ENCODE results near the gene LUZP2.

The LUZP2 gene

DNA sequence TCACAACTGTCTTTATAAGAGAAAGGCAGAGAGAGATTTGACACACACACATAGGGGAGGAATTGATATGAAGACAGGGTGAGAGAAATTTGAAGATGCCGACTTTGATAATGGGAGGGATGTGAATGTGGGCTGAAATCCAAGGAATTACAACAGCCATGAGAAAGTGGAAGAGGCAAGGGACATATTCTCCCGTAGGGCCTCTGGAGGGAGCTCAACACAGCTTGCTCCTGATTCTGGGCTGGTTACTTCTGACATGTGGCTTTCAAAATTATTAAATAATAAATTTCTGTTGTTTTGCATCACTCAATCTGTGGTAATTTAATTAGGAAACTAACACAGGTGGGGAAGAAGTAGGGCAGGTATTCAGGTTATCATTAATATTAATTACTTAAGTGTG lies 282.9 kb downstream of the LUZP2 start:
- no peaks in the 10 kb centered on the region for H3K4me1 ChIP-seq (ENCODE audit: control insufficient read depth, insufficient read depth, low read length)
- H3K36me3 ChIP-seq (ENCODE audit: control insufficient read depth, insufficient read depth, low read length) = no peaks in the 10 kb centered on the region
- no peak overlapping the region for H3K4me3 ChIP-seq (ENCODE audit: low read depth, low read length)
- H3K27me3 ChIP-seq (ENCODE audit: control insufficient read depth, insufficient read depth, low read length) = no peaks in the 10 kb centered on the region
- H3K9ac ChIP-seq (ENCODE audit: low read depth, low read length) = no peak overlapping the region
- H3K9me3 ChIP-seq (ENCODE audit: control insufficient read depth, insufficient read depth, low read length) = no peaks in the 10 kb centered on the region

DNA sequence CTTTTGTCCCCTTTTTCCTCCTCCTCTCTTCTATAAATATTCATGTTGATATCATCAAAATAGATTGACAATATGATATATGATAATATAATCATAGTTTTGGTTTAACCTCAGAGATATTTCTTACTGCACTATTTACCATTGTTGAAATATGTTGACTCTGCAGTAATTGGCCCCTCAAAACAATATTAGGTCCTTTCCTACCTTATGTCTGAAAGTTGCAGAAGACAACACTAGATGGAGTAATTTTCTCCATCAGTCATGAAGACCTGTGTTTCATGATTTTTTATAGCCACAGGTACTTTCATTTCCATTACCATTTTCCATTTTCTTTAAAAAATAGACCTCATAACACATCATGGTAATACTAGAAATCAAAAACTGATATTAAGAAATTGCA lies 284.4 kb downstream of the LUZP2 start:
- Histone ChIP-seq H3K9ac (ENCODE audit: low read depth, low read length) (no peak overlapping the region), H3K4me3 (ENCODE audit: low read depth, low read length) (no peak overlapping the region), H3K9me3 (ENCODE audit: control insufficient read depth, insufficient read depth, low read length) (no peaks in the 10 kb centered on the region), H3K36me3 (ENCODE audit: control insufficient read depth, insufficient read depth, low read length) (no peaks in the 10 kb centered on the region), H3K27me3 (ENCODE audit: control insufficient read depth, insufficient read depth, low read length) (no peaks in the 10 kb centered on the region), H3K4me1 (ENCODE audit: control insufficient read depth, insufficient read depth, low read length) (no peaks in the 10 kb centered on the region)

- no peak overlapping the region for H3K9ac ChIP-seq (ENCODE audit: low read depth, low read length)
Observed at GRCh38 chr11:24793479-24793878, 296.6 kb downstream of the LUZP2 start.

DNA sequence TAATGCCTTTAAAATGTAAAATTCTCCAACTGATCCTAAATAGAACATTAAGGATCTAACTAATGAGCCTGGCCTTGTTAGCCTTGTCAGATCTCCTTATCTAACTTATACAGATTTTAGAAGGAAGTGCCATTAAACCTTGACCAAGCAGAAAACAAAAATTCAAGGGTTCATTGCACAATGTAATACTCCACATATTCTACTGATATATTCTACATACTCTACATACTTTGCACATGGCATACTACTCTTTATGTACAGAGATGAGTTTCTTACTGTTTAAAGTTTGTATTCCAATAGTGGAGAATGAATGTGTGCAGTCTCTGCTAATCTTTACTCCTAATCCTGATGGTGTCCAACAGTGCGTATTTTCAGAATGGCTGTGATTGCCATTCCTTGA lies 297.2 kb downstream of the LUZP2 start:
- H3K4me3 ChIP-seq (ENCODE audit: low read depth, low read length) = no peak overlapping the region
- H3K9me3 ChIP-seq (ENCODE audit: control insufficient read depth, insufficient read depth, low read length) = no peaks in the 10 kb centered on the region
- no peaks in the 10 kb centered on the region for H3K36me3 ChIP-seq (ENCODE audit: control insufficient read depth, insufficient read depth, low read length)
- no peaks in the 10 kb centered on the region for H3K4me1 ChIP-seq (ENCODE audit: control insufficient read depth, insufficient read depth, low read length)
- H3K27me3 ChIP-seq (ENCODE audit: control insufficient read depth, insufficient read depth, low read length) = no peaks in the 10 kb centered on the region
- no peak overlapping the region for H3K9ac ChIP-seq (ENCODE audit: low read depth, low read length)

More at GRCh38 chr11:24793479-24793878, 296.6 kb downstream of the LUZP2 start:
- Histone ChIP-seq H3K9me3 (ENCODE audit: control insufficient read depth, insufficient read depth, low read length) (no peaks in the 10 kb centered on the region), H3K27me3 (ENCODE audit: control insufficient read depth, insufficient read depth, low read length) (no peaks in the 10 kb centered on the region), H3K4me3 (ENCODE audit: low read depth, low read length) (no peak overlapping the region), H3K36me3 (ENCODE audit: control insufficient read depth, insufficient read depth, low read length) (no peaks in the 10 kb centered on the region), H3K4me1 (ENCODE audit: control insufficient read depth, insufficient read depth, low read length) (no peaks in the 10 kb centered on the region)

DNA sequence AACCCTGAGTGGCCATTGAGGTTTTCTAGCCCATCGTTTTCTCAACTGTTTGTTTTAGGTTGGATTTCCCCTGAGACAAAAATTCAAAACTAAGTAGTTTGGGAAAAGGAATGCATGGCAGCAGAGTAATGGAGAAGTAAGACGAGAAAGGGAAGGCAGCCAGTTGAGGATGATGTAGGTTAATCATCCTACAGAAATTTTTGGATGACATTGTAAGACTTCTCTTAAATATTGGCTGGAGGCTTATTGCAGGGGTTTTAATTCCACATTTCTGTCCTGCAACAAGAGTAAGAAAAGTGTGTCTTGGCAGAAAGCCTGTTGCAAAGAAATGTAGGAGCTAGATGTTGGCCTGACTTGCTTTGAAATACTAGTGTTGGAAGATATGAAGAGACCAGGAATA lies 308.8 kb downstream of the LUZP2 start:
- H3K4me3 ChIP-seq (ENCODE audit: low read depth, low read length) = no peak overlapping the region
- H3K9ac ChIP-seq (ENCODE audit: low read depth, low read length) = no peak overlapping the region
- H3K9me3 ChIP-seq (ENCODE audit: control insufficient read depth, insufficient read depth, low read length) = no peaks in the 10 kb centered on the region
- H3K4me1 ChIP-seq (ENCODE audit: control insufficient read depth, insufficient read depth, low read length) = no peaks in the 10 kb centered on the region
- H3K27me3 ChIP-seq (ENCODE audit: control insufficient read depth, insufficient read depth, low read length) = no peaks in the 10 kb centered on the region
- H3K36me3 ChIP-seq (ENCODE audit: control insufficient read depth, insufficient read depth, low read length) = no peaks in the 10 kb centered on the region

- Histone ChIP-seq H3K36me3 (ENCODE audit: control insufficient read depth, insufficient read depth, low read length) (no peaks in the 10 kb centered on the region), H3K9ac (ENCODE audit: low read depth, low read length) (no peak overlapping the region), H3K4me3 (ENCODE audit: low read depth, low read length) (no peak overlapping the region), H3K9me3 (ENCODE audit: control insufficient read depth, insufficient read depth, low read length) (no peaks in the 10 kb centered on the region), H3K4me1 (ENCODE audit: control insufficient read depth, insufficient read depth, low read length) (no peaks in the 10 kb centered on the region), H3K27me3 (ENCODE audit: control insufficient read depth, insufficient read depth, low read length) (no peaks in the 10 kb centered on the region)
Observed at GRCh38 chr11:24808173-24808572, 311.3 kb downstream of the LUZP2 start.

DNA sequence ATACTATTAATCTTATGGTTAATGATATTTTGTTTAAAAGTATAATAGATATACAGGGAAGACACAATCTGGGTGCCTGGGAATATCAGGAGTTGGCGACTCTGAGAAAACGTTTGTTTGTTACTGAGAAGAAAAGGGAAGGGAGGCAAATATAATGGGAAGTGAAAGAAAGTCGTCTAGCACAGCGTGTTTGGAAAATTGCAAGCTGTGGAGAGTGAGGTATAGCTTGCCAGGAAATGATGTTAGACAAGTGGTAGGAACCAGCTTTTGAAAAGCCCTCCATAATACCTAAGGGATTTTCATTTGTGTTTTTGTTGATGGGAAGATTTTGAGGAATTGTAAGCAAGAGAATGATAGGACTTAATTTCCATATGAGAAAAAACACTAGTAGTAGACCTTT lies 322.2 kb downstream of the LUZP2 start:
- H3K4me1 ChIP-seq (ENCODE audit: control insufficient read depth, insufficient read depth, low read length) = no peaks in the 10 kb centered on the region
- no peaks in the 10 kb centered on the region for H3K36me3 ChIP-seq (ENCODE audit: control insufficient read depth, insufficient read depth, low read length)
- no peak overlapping the region for H3K9ac ChIP-seq (ENCODE audit: low read depth, low read length)
- H3K9me3 ChIP-seq (ENCODE audit: control insufficient read depth, insufficient read depth, low read length) = no peaks in the 10 kb centered on the region
- H3K27me3 ChIP-seq (ENCODE audit: control insufficient read depth, insufficient read depth, low read length) = no peaks in the 10 kb centered on the region
- no peak overlapping the region for H3K4me3 ChIP-seq (ENCODE audit: low read depth, low read length)

- Histone ChIP-seq H3K36me3 (ENCODE audit: control insufficient read depth, insufficient read depth, low read length) (no peaks in the 10 kb centered on the region), H3K4me1 (ENCODE audit: control insufficient read depth, insufficient read depth, low read length) (no peaks in the 10 kb centered on the region), H3K4me3 (ENCODE audit: low read depth, low read length) (no peak overlapping the region), H3K9ac (ENCODE audit: low read depth, low read length) (no peak overlapping the region), H3K9me3 (ENCODE audit: control insufficient read depth, insufficient read depth, low read length) (no peaks in the 10 kb centered on the region), H3K27me3 (ENCODE audit: control insufficient read depth, insufficient read depth, low read length) (no peaks in the 10 kb centered on the region)
Observed at GRCh38 chr11:24819863-24820434, 323.1 kb downstream of the LUZP2 start.

GRCh38 chr11:24820541-24820940 lies 323.7 kb downstream of the LUZP2 start:
- Histone ChIP-seq H3K9ac (ENCODE audit: low read depth, low read length) (no peak overlapping the region), H3K27me3 (ENCODE audit: control insufficient read depth, insufficient read depth, low read length) (no peaks in the 10 kb centered on the region), H3K9me3 (ENCODE audit: control insufficient read depth, insufficient read depth, low read length) (no peaks in the 10 kb centered on the region), H3K4me1 (ENCODE audit: control insufficient read depth, insufficient read depth, low read length) (no peaks in the 10 kb centered on the region), H3K4me3 (ENCODE audit: low read depth, low read length) (no peak overlapping the region), H3K36me3 (ENCODE audit: control insufficient read depth, insufficient read depth, low read length) (no peaks in the 10 kb centered on the region)

DNA sequence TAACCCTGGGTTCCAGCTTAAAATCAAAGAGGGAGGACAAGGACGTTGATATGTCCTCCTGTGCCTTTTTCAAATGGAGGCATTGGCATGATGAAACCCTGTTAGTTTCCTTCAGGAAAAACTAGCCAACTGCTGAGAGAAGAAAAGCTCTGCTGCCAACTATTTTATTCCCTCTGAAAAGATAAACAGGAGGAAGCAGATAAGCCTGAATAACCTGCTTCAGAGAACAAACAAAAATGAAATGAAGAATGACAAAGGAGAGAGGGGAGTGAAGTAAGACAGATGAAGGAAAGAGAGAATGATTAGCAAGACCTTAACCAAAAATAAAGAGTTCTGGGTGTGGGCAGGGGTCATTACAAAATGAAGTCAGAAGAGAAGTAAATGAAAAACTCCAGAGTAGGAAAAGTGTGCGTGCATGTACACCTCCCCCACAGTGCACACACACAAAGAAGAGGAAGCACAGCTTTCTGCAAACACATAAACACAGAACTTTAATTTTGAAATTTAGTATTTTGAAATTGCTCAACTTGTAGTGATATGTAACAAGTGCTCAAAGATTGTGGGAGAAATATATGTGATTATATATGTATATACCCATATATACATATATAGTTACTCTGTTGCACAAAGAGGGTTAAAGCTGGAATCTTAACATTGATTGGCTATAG lies 332.2 kb downstream of the LUZP2 start:
- H3K27me3 ChIP-seq (ENCODE audit: control insufficient read depth, insufficient read depth, low read length) = no peaks in the 10 kb centered on the region
- H3K9me3 ChIP-seq (ENCODE audit: control insufficient read depth, insufficient read depth, low read length) = no peaks in the 10 kb centered on the region
- no peak overlapping the region for H3K4me3 ChIP-seq (ENCODE audit: low read depth, low read length)
- H3K4me1 ChIP-seq (ENCODE audit: control insufficient read depth, insufficient read depth, low read length) = no peaks in the 10 kb centered on the region
- no peak overlapping the region for H3K9ac ChIP-seq (ENCODE audit: low read depth, low read length)
- no peaks in the 10 kb centered on the region for H3K36me3 ChIP-seq (ENCODE audit: control insufficient read depth, insufficient read depth, low read length)

DNA sequence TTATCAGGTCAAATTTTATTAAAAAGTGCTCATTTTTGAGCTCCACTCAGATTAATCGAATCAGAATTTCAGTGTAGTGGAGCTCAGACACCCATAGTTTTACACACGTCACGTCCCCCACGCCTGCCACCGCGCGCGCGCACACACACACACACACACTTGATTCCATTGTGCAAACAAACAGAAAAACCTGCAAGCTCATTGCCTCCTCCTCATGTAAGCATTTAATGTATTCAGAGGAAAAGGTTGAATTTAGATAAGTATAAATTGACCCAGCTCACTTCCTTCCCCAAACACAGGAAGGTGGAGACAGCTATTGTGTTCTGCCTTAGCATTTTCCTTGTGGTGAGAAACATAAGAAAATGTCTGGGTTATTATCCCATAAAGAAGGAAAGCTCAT lies 336.7 kb downstream of the LUZP2 start:
- H3K9me3 ChIP-seq (ENCODE audit: control insufficient read depth, insufficient read depth, low read length) = no peaks in the 10 kb centered on the region
- no peak overlapping the region for H3K9ac ChIP-seq (ENCODE audit: low read depth, low read length)
- H3K4me1 ChIP-seq (ENCODE audit: control insufficient read depth, insufficient read depth, low read length) = no peaks in the 10 kb centered on the region
- H3K4me3 ChIP-seq (ENCODE audit: low read depth, low read length) = no peak overlapping the region
- no peaks in the 10 kb centered on the region for H3K27me3 ChIP-seq (ENCODE audit: control insufficient read depth, insufficient read depth, low read length)
- no peaks in the 10 kb centered on the region for H3K36me3 ChIP-seq (ENCODE audit: control insufficient read depth, insufficient read depth, low read length)

- H3K9ac ChIP-seq (ENCODE audit: low read depth, low read length) = no peak overlapping the region
- no peaks in the 10 kb centered on the region for H3K4me1 ChIP-seq (ENCODE audit: control insufficient read depth, insufficient read depth, low read length)
- no peaks in the 10 kb centered on the region for H3K36me3 ChIP-seq (ENCODE audit: control insufficient read depth, insufficient read depth, low read length)
- no peaks in the 10 kb centered on the region for H3K27me3 ChIP-seq (ENCODE audit: control insufficient read depth, insufficient read depth, low read length)
- H3K9me3 ChIP-seq (ENCODE audit: control insufficient read depth, insufficient read depth, low read length) = no peaks in the 10 kb centered on the region
- no peak overlapping the region for H3K4me3 ChIP-seq (ENCODE audit: low read depth, low read length)
Observed at GRCh38 chr11:24837112-24837511, 340.3 kb downstream of the LUZP2 start.

Measured in iPS-15b (cell line).